HG03108 (cell line): Measurements from ENCODE around the gene NLE1.
"Not testable (repeated sequence)": the region's sequence is repeated elsewhere in the genome, so short reads cannot be mapped to it uniquely, and the experiment has no call there.

Source experiments
- ATAC-seq: cut with Tn5 transposase; IDR thresholded peaks from one replicate; pipeline ENCODE4 v1.9.1; 2021; ENCODE audit warnings: moderate library complexity; ENCODE audit not compliant: unreplicated experiment

NLE1 gene

DNA sequence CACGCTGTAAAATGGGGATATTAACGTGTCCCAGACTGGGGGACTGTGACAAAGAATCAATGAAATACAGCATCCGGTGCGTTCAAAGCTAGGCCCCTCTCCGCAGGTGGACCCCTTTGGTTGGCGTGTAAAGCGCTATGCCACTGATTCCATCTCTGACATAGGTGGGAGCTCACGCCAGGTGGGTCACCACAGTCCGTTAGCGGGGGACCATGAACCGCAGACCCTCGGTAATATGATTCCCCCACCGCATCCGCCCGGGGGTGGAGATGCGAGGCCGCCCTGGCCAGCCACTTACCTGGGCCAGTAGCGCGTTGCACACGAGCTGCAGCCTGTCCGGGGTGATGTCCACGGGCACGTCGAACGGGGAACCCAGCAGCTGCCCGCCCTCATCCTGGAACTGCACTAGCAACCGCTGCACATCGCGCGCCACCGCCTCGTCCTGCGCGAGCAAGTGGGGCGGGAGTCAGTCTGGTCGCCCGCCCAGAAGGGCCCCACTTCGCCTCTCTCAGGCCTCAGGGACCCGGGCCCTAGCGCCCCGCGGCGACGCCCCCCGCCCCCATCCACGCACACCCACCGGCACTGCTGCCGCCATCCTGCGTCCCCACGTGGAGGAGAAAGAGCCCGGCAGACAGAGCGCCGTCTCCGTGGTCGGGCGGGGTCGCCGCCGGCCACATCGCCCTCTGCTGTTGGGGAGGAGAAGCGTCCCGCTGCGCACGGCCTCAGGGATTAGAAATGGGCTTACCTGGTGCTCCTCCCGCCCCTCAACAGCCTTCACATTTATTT lies at the start of gene NLE1:
Gene NLE1, minus strand, starts transcription at position 623 of the 786 bp plus-strand sequence. Its CDS starts 28 bp downstream, at position 595.
- peak; percentile 89 for ATAC-seq

DNA sequence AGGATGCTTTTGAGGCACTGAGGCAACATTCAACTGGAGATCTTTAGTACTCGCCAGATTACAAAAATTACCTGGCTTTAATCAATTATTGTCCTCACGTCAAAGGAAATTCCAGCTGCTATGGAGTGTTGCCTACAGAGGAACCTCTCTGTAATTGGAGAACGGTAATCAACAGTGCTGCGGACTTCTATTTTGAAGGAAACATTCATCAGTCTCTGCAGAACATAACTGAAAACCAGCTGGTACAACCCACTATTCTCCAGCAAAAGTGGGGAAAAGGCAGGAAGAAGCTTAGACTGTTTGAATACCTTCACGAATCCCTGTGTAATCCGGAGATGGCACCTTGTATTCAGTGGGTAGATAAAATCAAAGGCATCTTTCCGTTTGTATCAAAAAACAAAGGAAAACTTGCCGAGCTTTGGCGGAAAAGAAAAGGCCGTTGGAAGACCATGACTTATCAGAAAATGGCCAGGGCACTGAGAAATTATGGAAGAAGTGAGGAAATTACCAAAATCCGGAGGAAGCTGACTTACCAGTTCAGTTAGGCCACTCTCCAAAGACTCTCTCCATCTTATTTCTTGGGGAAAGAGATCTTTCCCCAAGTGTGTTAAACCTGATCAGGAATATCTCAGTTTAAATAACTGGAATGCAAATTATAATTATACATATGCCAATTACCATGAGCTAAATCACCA lies 49.0 kb upstream of the NLE1 start:
- ATAC-seq = no peak

DNA sequence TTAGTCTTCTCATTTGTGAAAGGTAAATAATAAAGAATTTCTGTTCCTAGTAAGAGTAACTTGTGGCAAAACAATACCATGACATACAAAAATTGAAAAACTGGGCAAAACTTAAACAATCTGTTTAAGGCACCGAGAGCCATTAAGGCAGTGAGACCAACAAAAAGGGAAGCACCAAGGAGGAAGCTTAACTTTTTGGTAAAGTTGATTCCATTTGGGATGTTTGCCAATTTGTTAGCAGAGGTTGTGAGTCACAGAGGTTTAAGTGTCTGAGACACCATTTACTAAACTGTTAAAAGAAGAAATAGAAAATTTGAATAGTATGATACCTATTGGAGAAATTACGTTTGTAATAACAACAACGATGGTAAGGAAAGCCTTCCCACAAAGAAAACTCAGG lies 47.2 kb upstream of the NLE1 start:
- no peak for ATAC-seq

DNA sequence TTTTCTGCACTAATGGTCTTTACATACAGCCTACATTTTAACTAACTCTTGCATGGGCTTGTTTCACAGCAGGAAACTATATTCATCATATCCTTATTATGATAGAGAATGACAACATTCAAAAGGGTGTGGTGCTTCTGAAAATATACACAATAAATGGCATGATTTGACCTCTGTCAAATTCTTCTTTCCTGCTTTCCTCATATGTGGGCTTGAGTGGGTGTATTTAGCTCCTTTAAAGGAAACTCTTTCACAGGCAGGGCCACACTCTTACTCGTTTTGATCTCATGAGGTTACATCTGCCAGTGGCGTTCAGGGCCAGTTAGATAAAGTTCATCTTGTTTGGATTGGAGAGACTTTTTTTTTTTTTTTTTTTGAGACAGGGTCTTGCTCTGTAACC lies 46.0 kb upstream of the NLE1 start:
- ATAC-seq = no peak

DNA sequence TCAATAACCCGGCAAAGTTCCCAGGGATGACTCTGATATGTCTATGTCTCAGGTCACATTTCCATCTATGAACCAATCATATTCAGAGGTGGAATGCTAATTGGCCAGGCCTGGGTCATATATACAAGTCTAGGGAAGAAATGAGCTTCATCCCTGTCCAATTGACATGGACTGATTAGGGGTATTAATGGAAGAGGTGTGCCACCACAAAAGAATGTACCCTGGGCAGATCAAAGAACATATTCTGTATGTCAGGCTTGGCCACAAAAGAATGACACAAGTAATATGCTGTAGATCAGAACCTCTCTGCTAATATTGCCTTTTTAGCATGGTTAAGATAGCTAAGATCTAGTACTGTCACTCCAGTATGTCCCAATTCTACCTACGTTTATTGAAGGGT lies 45.4 kb upstream of the NLE1 start:
- no peak for ATAC-seq

DNA sequence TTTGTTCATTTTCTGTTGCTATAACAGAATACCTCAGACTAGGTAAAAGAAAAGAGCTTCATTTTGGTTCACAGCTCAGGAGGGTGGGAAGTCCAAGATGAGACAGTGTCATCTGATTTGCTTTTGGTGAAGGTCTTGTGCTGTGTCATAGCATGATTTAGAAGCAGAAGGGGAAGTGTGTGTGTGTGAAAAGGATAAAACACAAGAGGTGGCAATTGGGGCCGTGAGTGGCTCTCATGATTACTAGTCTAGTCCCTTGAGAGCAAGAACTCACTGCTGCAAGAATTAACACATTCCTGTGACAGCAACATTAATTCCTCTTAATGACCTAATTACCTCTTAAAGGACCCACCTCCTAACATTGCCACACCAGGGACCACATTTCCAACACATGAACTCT lies 43.7 kb upstream of the NLE1 start:
- no peak for ATAC-seq

DNA sequence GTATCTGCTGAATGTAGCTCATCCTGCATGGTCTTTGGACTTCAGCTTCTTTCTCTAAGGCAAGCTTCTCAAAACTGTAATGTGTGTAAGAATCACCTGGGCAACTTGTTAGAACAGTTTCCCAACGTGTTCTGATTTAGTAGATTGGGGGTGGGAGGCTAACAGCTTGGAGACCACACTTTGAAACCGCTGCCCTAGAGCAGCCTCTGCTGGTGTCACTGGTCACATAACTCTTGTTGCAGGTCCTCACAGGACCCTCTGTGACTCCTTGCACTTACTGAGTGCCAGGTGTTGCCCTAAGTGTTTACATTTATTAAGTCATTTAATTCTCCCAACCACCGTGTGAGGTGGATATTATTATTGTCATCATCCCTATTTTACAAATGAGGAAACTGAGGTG lies 42.2 kb upstream of the NLE1 start:
- ATAC-seq = no peak

DNA sequence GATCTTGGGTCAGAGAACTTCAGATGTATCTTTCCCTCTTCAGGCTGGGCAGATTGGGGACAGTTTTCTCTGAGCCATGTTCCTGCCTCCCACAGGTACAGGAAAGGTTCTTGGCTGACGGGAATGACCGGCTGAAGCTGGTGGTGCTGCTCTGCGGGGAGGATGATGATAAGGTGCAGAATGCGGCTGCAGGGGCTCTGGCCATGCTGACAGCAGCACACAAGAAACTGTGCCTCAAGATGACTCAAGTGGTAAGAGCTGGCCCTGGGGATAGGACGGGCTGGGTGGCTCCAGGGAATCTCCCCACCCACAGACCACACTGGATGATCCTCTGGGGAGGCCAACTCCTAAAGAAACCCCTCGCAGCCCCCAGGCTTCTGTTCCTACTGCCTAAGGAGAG lies 41.2 kb upstream of the NLE1 start:
- ATAC-seq = no peak

DNA sequence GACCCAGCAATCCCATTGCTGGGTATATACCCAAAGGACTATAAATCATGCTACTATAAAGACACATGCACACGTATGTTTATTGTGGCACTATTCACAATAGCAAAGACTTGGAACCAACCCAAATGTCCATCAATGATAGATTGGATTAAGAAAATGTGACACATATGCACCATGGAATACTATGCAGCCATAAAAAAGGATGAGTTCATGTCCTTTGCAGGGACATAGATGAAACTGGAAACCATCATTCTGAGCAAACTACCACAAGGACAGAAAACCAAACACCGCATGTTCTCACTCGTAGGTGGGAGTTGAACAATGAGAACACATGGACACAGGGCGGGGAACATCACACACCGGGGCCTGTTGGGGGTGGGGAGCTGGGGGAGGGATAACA lies 37.3 kb upstream of the NLE1 start:
- ATAC-seq = not testable (repeated sequence)

DNA sequence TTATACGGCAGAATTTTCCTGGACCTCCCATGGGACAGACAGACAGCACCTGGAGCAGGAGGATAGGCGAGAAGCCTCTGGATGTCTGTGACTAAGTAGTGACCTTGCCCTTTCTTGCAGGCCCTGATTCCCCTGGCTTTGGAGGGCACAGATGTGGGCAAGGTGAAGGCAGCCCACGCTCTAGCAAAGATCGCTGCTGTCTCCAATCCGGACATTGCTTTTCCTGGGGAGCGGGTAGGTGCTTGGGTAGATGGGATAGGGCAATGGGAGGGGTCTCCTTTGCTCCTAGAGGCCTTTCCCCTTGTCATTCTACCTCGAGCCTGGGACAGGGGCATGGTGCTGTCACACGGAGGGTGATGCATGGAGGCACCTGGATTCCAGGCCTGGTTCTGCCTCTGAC lies 34.8 kb upstream of the NLE1 start:
- ATAC-seq = no peak

DNA sequence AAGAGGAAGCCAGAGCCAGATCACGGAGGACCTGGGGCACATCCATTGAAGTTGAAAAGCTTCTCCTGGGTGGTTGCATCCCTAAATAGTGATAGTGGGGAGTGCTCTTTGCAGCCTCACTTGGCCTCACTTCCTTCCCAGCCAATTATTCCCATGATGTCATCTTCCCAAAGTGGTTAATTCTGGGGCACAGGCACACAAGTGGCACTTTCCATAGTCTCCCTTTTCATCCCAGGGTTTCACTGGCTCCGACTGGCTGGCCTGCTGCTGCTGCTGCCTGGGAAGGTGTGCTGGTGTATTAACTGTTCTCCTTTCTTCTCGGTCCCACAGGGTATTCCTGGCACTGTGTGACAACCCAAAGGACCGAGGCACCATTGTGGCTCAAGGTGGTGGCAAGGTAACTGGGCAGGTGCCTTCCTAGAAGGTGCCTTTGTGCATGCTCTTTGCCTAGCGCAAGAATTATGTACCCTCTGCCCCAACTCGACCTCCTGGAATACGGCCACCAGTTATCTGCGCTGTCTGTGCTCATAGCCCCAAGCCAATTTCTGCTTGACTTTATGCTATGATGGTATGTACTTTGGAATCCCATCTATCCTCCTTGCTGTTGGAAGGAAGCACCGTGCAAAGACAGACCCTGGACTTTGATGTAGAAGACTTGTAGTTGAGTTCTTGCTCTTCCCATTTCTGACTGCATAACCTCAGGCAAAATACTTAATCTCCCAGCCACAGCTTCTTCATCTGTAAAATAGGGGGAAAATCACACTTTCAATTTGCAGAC lies 33.7 kb upstream of the NLE1 start:
- no peak for ATAC-seq

DNA sequence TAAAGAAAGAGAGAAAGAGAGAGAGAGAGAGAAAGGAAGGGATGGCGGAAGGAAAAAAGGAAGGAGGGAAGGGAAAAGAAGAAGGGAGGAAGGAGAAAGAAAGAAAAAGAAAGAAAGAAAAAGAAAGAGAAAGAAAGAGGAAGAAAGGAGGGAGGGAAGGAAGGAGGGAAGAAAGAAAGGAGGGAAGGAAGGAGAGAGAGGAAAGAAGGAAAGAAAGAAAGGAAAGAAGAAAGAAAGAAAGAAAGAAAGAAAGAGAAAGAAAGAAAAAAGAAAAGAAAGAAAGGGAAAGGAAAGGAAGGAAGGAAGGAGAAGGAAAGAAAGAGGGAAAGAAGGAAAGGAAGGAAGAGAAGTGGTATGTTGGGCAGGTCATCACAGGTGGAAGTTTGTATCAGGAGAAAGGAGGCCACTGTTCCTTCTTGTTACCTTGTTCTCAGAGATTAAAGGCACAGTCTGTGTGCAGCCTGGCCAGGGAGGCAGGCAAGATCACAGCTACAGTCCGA lies 32.8 kb upstream of the NLE1 start:
- ATAC-seq = no peak

DNA sequence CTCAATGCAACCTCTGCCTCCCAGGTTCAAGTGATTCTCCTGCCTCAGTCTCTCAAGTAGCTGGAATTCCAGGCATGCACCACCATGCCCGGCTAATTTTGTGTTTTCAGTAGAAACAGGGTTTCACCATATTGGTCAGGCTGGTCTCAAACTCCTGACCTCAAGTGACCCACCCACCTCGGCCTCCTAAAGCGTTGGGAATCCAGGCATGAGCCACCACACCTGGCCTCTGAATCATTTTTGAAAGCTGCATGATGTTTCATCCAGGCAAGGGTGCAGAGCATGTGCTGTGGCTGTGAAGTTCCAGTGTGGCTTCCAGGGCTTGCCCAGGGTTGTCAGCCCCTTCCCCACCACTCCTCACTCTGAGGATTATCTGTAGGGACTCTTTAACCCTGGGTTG lies 30.2 kb upstream of the NLE1 start:
- ATAC-seq = not testable (repeated sequence)

DNA sequence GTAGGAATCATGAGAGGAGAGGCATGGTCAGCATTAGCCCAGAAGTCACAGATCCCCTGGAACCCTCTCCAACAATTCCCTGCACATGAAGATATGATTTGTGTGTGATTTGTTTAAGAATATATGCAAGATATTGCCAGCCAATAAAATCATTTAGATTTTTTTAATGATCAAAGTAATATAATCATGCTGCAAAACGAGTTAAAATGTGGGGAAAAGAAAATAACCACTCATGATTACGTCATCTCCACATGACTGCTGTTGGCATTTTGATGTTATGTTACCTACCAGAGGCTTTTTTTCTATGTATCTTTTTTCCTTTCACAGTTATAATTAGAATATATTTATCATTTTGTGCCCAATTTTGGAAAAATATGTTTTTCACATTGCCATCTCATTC lies 29.7 kb upstream of the NLE1 start:
- no peak for ATAC-seq

DNA sequence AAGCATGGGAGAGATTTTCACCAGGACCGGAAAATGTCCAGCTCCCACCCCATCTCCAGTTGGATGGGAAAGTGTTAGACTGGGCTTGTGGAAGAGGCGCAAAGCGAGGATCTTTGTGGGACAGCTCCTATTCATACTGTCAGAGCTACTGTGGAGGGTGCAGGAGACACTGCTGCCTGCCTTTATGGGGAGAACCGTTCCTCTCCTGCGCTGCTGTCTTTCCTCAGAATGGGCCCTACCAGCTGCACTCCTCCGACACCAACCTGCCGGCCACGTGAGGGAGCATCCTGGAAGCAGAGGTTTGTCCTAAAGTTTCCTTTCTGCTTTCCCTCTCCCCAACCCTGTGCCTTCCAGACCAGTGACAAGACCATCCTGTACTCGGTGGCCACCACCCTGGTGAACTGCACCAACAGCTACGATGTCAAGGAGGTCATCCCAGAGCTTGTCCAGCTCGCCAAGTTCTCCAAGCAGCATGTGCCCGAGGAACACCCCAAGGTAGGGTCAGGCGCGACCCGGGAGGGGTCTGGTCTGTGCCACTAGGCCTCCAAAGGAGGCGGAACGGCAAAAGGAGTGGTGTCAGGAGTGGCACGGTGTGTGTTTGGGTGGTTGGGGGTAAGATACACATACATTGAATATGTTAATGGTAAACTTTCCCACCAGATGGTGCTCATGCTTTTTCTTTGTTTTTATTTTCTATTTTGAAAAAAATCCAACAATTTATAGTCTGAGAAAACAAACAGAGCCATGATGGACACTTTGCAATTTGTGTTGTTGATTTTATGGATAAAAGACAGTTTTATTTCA lies 29.1 kb upstream of the NLE1 start:
- no peak for ATAC-seq

DNA sequence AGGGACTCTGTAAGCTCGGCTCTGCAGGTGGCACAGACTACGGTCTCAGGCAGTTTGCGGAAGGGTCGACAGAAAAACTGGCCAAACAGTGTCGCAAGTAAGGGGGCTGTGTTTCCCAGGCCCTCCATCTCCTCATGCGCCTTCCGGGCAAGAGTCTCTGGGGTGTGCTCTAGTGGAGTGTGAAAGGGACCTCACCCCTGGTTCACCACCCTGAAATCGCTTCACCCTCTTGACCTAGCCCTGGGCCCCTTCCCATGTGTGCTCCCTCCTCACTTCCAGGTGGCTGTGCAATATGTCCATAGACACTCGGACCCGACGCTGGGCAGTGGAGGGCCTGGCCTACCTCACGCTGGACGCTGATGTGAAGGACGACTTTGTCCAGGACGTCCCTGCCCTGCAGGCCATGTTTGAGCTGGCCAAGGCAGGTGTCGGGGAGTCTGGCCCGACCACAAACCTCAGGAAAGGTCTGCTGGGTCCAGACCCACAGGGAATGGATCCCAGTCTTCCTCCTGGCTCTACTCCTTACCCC lies 27.8 kb upstream of the NLE1 start:
- ATAC-seq = no peak

DNA sequence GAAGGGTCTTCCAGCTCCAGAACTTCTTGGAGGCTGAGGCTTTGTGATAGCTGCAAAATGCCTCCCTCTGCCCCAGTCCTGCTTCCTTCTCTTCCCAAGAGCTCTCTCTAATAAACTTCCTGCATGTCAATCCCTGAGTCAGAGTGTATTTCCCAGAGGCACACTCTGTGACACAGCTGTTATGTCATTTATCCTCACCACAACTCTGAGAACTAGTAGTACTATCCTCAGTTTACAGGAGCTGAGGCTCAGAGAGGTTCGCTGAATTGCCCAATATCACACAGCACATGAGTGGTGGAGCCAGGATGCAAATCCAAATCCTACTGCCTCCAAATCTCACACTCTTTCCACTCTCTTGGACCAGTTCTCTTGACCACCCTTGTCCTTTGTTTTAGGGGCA lies 25.6 kb upstream of the NLE1 start:
- ATAC-seq = no peak

DNA sequence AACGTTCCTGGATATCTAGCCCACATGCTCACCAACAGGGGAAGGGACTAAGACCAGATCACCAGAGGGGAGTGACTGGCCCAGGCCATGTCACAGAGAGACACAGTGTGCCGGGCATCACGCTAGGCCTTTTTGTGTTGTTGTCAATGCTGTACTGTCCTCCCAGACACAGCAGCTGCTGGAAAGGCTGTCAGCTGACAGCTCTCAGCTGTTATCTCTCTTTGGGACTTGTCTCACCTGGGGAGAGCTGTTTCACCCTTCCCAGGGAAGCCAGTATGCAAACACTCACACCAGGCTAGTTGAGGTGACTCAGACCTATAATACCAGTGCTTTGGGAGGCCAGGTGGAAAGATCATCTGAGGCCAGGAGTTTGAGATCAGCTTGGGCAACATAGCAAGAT lies 24.9 kb upstream of the NLE1 start:
- no peak for ATAC-seq

DNA sequence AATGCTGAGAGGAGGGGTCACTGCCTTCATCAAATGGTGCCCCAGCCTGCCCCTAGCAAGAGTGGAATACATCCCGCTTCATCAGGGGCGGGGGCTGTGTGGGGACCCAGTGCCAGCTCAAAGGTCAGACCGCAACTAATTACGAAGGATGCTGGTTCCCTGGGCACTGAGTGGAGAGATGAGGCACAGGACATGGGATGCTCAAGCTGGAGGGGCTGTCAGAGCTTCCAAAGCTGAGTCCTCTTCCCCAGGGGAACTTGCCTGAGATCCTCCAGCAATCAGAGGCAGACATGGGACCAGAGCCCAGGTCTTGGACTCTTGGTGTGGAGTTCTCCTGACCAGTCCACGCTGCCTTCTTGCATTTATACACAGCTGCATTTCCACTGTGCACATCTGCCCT lies 24.4 kb upstream of the NLE1 start:
- ATAC-seq = no peak

DNA sequence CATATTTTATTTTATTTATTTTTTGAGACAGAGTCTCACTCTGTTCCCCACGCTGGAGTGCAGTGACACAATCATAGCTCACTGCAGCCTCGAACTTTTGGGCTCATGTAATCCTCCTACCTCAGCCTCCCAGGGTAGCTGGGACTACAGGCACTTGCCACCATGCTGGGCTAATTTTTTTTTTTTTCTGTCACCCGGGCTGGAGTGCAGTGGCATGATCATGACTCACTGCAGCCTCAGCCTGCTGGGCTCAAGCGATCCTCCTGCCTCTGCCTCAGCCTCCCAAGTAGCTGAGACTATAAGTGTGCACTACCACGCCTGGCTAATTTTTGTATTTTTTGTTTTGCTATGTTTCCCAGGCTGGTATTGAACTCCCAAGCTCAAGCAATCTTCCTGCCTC lies 22.6 kb upstream of the NLE1 start:
- no peak for ATAC-seq

DNA sequence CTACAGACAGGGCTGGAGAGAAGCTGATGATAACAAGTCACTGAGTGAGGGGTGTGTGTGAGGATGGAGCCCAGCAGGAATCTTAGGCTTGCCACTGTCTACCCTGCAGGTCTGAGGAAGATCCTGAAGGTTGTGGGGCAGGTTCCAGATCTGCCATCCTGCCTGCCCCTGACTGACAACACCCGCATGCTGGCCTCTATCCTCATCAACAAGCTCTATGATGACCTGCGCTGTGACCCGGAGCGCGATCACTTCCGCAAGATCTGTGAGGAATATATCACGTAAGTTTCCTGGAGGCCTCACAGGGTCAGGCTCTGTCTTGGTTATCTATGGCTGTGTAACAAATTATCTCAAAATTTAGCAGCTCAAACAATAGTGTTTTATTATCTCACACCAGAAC lies 21.8 kb upstream of the NLE1 start:
- no peak for ATAC-seq
